ENCODE results near the gene NCAPH2. TPM values are rescaled to one million over a fixed set of nuclear protein-coding genes. Genes with fewer than 3 reads are reported as not detected.

The NCAPH2 gene
- total and polyA plus RNA-seq, 2 of the 13 experiments (the other 11 are each of a cell fraction or from before 2014, with no cell fraction given): 28.1 to 64.4 TPM

DNA sequence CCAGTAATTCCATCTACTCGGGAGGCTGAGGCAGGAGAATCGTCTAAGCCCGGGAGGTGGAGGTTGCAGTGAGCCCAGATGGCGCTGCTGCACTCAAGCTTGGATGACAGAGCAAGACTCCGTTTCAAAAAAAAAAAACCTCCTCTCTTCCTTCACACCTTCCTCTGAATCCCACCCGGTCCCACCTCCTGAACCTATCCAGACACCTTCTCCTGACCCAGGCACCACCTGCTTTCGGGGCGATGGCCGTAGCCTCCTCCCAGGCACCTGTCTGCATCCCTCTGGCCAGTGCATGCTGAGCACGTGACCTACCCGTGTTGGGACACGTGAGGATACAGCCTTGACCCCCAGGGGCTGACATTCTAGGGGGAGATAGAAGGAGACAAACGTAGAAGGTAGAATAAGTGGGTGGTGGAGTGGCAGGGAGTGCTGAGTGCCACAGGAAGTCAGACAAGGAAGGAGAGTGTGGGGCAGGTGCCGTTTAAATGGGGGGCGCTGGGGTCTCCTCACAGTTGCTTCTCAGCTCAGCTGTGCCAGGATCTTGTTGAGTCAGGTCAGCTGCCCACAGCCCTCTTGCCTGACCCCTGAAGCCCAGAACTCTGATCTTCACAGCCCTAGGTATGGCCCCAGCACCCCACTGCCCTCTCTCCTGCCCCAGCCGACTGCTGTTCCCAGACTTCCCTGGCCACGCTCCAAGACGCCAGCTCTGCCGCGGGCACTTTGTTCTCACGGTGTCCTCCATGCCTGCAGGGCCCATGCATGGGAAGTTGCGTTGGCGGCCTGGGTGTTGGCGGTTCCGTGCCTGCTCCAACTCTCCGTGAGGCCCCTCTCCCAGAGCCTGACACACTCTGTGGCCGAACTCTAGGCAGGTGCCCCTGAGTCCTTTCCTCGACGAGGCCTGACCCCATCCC, 22.5 kb upstream of the NCAPH2 start (continued):
- TF ChIP-seq AHR (CRISPR knock-in tag; IDR thresholded peaks at IDR 0.05) (0 out of 2 replicates have a peak, but pooled peaks have one; percentile 38), ZFP37 (CRISPR knock-in tag; IDR thresholded peaks at IDR 0.05; ENCODE audit: borderline replicate concordance) (no peak), SMARCE1 (IDR thresholded peaks at IDR 0.05; ENCODE audit: borderline replicate concordance) (no peak), ZNF136 (CRISPR knock-in tag; IDR thresholded peaks at IDR 0.05; ENCODE audit: low read depth) (no peak), ZNF34 (CRISPR knock-in tag; IDR thresholded peaks at IDR 0.05; ENCODE audit: borderline replicate concordance) (no peak), THAP11 (CRISPR knock-in tag; IDR thresholded peaks at IDR 0.05) (peak; percentile 53), MIER3 (CRISPR knock-in tag; IDR thresholded peaks at IDR 0.05; ENCODE audit: borderline replicate concordance) (peak; percentile 24; the same call in 1 of the 2 replicates), NFKBIZ (CRISPR knock-in tag; IDR thresholded peaks at IDR 0.05) (0 out of 2 replicates have a peak, but pooled peaks have one; percentile 21), ZNF549 (CRISPR knock-in tag; IDR thresholded peaks at IDR 0.05) (no peak), ATF1 (CRISPR knock-in tag; IDR thresholded peaks at IDR 0.05) (no peak), KDM2A (CRISPR knock-in tag; IDR thresholded peaks at IDR 0.05; ENCODE audit: borderline replicate concordance, low read depth) (peak; percentile 94), PHF20 (CRISPR knock-in tag; IDR thresholded peaks at IDR 0.05) (no peak), ZNF430 (CRISPR knock-in tag; IDR thresholded peaks at IDR 0.05) (peak; percentile 60; the same call in 1 of the 2 replicates), BCL6 (CRISPR knock-in tag; IDR thresholded peaks at IDR 0.05) (no peak; the same call in 1 of the 2 replicates), RNF2 (conservative IDR thresholded peaks at IDR 0.05; ENCODE audit: low read depth) (0 out of 2 replicates have a peak, but pooled peaks have one; percentile 49), ZNF879 (CRISPR knock-in tag; IDR thresholded peaks at IDR 0.05) (0 out of 2 replicates have a peak, but pooled peaks have one; percentile 65), PCBP1 (IDR thresholded peaks at IDR 0.05; ENCODE audit: borderline replicate concordance, low read depth, low read length) (no peak), ZNF761 (CRISPR knock-in tag; conservative IDR thresholded peaks at IDR 0.05) (no peak; the same call in 1 of the 2 replicates), ZNF296 (CRISPR knock-in tag; conservative IDR thresholded peaks at IDR 0.05) (no peak), RXRB (CRISPR knock-in tag; IDR thresholded peaks at IDR 0.05; ENCODE audit: borderline replicate concordance) (peak; percentile 80), CAMTA2 (CRISPR knock-in tag; IDR thresholded peaks at IDR 0.05; ENCODE audit: borderline replicate concordance) (no peak), ZNF678 (CRISPR knock-in tag; IDR thresholded peaks at IDR 0.05) (0 out of 2 replicates have a peak, but pooled peaks have one; percentile 37), ZNF354B (CRISPR knock-in tag; IDR thresholded peaks at IDR 0.05) (0 out of 2 replicates have a peak, but pooled peaks have one; percentile 24), GABPB1 (CRISPR knock-in tag; IDR thresholded peaks at IDR 0.05) (peak; percentile 36; the same call in 1 of the 2 replicates), SALL2 (CRISPR knock-in tag; IDR thresholded peaks at IDR 0.05) (peak; percentile 64)
- TF ChIP-seq, protein P1, sequence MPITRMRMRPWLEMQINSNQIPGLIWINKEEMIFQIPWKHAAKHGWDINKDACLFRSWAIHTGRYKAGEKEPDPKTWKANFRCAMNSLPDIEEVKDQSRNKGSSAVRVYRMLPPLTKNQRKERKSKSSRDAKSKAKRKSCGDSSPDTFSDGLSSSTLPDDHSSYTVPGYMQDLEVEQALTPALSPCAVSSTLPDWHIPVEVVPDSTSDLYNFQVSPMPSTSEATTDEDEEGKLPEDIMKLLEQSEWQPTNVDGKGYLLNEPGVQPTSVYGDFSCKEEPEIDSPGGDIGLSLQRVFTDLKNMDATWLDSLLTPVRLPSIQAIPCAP (CRISPR knock-in tag; IDR thresholded peaks at IDR 0.05; ENCODE audit: low read depth): no peak
- TF ChIP-seq, protein P2, sequence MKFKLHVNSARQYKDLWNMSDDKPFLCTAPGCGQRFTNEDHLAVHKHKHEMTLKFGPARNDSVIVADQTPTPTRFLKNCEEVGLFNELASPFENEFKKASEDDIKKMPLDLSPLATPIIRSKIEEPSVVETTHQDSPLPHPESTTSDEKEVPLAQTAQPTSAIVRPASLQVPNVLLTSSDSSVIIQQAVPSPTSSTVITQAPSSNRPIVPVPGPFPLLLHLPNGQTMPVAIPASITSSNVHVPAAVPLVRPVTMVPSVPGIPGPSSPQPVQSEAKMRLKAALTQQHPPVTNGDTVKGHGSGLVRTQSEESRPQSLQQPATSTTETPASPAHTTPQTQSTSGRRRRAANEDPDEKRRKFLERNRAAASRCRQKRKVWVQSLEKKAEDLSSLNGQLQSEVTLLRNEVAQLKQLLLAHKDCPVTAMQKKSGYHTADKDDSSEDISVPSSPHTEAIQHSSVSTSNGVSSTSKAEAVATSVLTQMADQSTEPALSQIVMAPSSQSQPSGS (CRISPR knock-in tag; IDR thresholded peaks at IDR 0.05): 0 out of 2 replicates have a peak, but pooled peaks have one; percentile 46
- TF ChIP-seq, protein P3, sequence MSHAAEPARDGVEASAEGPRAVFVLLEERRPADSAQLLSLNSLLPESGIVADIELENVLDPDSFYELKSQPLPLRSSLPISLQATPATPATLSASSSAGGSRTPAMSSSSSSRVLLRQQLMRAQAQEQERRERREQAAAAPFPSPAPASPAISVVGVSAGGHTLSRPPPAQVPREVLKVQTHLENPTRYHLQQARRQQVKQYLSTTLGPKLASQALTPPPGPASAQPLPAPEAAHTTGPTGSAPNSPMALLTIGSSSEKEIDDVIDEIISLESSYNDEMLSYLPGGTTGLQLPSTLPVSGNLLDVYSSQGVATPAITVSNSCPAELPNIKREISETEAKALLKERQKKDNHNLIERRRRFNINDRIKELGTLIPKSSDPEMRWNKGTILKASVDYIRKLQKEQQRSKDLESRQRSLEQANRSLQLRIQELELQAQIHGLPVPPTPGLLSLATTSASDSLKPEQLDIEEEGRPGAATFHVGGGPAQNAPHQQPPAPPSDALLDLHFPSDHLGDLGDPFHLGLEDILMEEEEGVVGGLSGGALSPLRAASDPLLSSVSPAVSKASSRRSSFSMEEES (CRISPR knock-in tag; IDR thresholded peaks at IDR 0.05): peak; percentile 90

Measured in HepG2 (cell line).